SU-DHL-6 (cell line): ENCODE results near the gene NETO1.

Experiments used
- H2AFZ ChIP-seq: fragments of 200-600 bp; sonication (generic); 2 replicates; pipeline ENCODE4 v1.6.1; 2014; ENCODE audit warnings: low read depth, mild to moderate bottlenecking, moderate library complexity, mixed read lengths, antibody characterized with exemption, low read length; ENCODE audit not compliant: severe bottlenecking
- H3F3A ChIP-seq: fragments of 200-600 bp; shearing (Covaris generic); 2 replicates; pipeline ENCODE4 v1.6.0; 2016; ENCODE audit warnings: antibody characterized with exemption, mild to moderate bottlenecking; ENCODE audit not compliant: insufficient read depth
- H3K27ac ChIP-seq: fragments of 200-600 bp; sonication (generic); 2 replicates; pipeline ENCODE4 v1.5.1; 2016; ENCODE audit warnings: low read depth, mild to moderate bottlenecking, low read length, moderate library complexity, mixed read lengths
- H3K27me3 ChIP-seq: fragments of 200-600 bp; sonication (generic), shearing (Covaris generic); 2 replicates; pipeline ENCODE4 v1.6.0; 2014; ENCODE audit warnings: mild to moderate bottlenecking, low read length
- H3K36me3 ChIP-seq: fragments of 200-600 bp; sonication (generic); 2 replicates; pipeline ENCODE4 v1.6.1; 2014; ENCODE audit warnings: mild to moderate bottlenecking, low read length, mixed read lengths
- H3K4me2 ChIP-seq: fragments of 300-600, 200-600 bp; shearing (Covaris generic), sonication (generic); 2 replicates; pipeline ENCODE4 v1.6.0; 2014; ENCODE audit warnings: low read length, low read depth, mild to moderate bottlenecking; ENCODE audit not compliant: poor library complexity, severe bottlenecking
- H3K4me3 ChIP-seq: fragments of 200-600 bp; sonication (generic); 2 replicates; pipeline ENCODE4 v1.5.1; 2014; ENCODE audit warnings: antibody characterized with exemption, low read length, mild to moderate bottlenecking, mixed read lengths; ENCODE audit not compliant: insufficient read depth, poor library complexity, severe bottlenecking
- H3K79me2 ChIP-seq: fragments of 200-600 bp; sonication (generic); 2 replicates; pipeline ENCODE4 v1.6.1; 2014; ENCODE audit warnings: mild to moderate bottlenecking, low read length, moderate library complexity; ENCODE audit not compliant: insufficient read depth
- H3K9ac ChIP-seq: fragments of 200-600 bp; sonication (generic); 2 replicates; pipeline ENCODE4 v1.7.0; 2014; ENCODE audit warnings: mild to moderate bottlenecking, low read length
- H3K9me2 ChIP-seq: fragments of 200-600 bp; sonication (generic); replicated peaks from 2 replicates; pipeline ENCODE4 v1.6.1; 2014; ENCODE audit warnings: low read length; ENCODE audit not compliant: insufficient read depth
- H3K9me3 ChIP-seq: fragments of 200-600 bp; sonication (generic); 2 replicates; pipeline ENCODE4 v1.6.1; 2014; ENCODE audit warnings: low read length, mixed read lengths; ENCODE audit not compliant: insufficient read depth
- H4K20me1 ChIP-seq: fragments of 200-600 bp; sonication (generic); 2 replicates; pipeline ENCODE4 v1.6.1; 2014; ENCODE audit warnings: low read depth, mild to moderate bottlenecking, antibody characterized with exemption, low read length, moderate library complexity, mixed read lengths
- CTCF ChIP-seq: fragments of 200-600 bp; sonication (generic); IDR thresholded peaks from one replicate; pipeline ENCODE4 v1.5.1; 2017; ENCODE audit warnings: antibody characterized with exemption, mild to moderate bottlenecking, low read length, moderate library complexity; ENCODE audit not compliant: insufficient read depth, poor library complexity, severe bottlenecking
- EZH2phosphoT487 ChIP-seq: fragments of 200-600 bp; sonication (generic), shearing (Covaris generic); conservative IDR thresholded peaks from 2 replicates; pipeline ENCODE4 v1.6.1; 2018; ENCODE audit warnings: mild to moderate bottlenecking, antibody characterized with exemption, low read length, moderate library complexity, mixed read lengths

The NETO1 gene

DNA sequence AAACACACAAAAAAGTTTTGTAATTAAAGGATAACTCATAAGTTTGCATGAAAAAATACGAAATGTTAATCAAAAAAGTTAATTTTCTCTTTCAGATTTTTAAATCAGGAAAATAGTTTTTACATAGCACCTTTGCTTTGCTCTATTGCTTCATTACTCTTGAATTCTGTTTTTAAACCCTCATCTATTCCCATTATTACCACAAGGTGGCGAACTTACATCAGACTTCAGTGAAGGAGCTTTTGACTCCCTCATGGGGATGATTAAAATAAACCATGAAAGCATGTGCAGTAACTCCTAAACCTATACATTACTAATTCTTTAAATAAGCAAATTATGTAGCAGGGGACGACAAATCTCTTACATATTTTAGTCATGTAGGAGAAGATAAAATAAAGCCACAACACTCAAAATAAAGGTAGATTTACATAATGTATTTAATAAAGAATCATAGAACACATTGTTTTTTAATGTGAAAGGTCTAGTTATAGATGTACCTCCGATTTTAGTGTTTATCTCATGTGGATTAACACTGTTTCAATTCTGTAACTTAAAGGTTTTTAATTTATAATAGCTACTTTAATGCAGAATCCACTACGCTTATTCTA lies 105.2 kb downstream of the NETO1 start:
- no peaks in the 10 kb centered on the region for H3K36me3 ChIP-seq
- H3K27me3 ChIP-seq, result no peaks in the 10 kb centered on the region
- TF ChIP-seq CTCF (peak; percentile 44), EZH2phosphoT487 (no peak)
- H3K4me2 ChIP-seq, result no peak overlapping the region
- H3K79me2 ChIP-seq, result no peaks in the 10 kb centered on the region
- no peak overlapping the region for H2AFZ ChIP-seq
- H3K9me2 ChIP-seq, result no peaks in the 10 kb centered on the region
- H3K9me3 ChIP-seq, result no peaks in the 10 kb centered on the region
- no peak overlapping the region for H3K4me3 ChIP-seq
- no peak overlapping the region for H3K9ac ChIP-seq
- no peaks in the 10 kb centered on the region for H4K20me1 ChIP-seq
- H3K27ac ChIP-seq, result no peak overlapping the region
- H3F3A ChIP-seq, result no peaks in the 10 kb centered on the region

DNA sequence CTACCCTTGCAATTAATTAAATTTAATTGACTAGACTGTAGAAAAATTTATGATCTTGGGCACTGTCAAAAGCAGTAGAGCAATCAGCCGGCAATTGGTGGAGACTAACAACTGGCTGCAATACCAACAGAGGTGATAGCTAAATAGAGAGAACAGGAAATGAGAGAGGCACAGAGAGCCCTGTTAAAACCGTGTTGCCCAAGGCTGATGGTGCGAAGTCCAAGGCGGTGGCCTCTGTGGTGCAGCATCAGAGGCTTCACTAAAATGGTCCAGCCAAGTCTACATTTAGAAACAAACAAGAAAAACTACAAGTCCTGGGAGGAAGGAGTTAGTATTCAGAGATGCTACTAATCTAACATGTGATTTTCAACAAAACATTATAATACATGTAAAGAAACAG lies 115.6 kb downstream of the NETO1 start:
- no peaks in the 10 kb centered on the region for H3F3A ChIP-seq
- no peak overlapping the region for H3K27ac ChIP-seq
- no peaks in the 10 kb centered on the region for H3K9me3 ChIP-seq
- no peaks in the 10 kb centered on the region for H4K20me1 ChIP-seq
- no peak overlapping the region for H3K4me2 ChIP-seq
- no peak overlapping the region for H2AFZ ChIP-seq
- no peaks in the 10 kb centered on the region for H3K27me3 ChIP-seq
- TF ChIP-seq EZH2phosphoT487 (no peak), CTCF (no peak)
- H3K79me2 ChIP-seq, result no peaks in the 10 kb centered on the region
- H3K9me2 ChIP-seq, result no peaks in the 10 kb centered on the region
- H3K9ac ChIP-seq, result no peak overlapping the region
- H3K36me3 ChIP-seq, result no peaks in the 10 kb centered on the region
- no peak overlapping the region for H3K4me3 ChIP-seq

DNA sequence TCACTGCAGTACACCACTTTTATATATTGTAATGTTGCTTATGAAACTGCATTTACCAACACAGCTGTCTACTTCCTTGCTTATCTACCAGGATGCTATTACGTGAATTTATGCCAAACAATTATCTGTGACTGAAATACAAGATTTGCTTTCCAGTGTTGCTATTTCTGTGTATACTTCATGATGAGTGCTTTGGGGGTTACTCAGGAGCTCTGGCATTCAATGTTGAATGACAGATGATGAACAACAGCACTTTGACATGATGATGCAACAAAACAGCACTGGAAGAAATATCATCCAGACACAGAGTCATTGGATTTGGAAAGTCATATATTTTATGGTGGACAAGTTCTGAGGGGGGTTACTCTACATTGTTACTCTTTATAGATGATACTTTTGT lies 125.8 kb downstream of the NETO1 start:
- Histone ChIP-seq H3K36me3 (no peaks in the 10 kb centered on the region), H3K27ac (no peak overlapping the region), H3K9me3 (no peaks in the 10 kb centered on the region), H3K9ac (no peak overlapping the region), H3K27me3 (no peaks in the 10 kb centered on the region), H3F3A (no peaks in the 10 kb centered on the region), H2AFZ (no peak overlapping the region), H3K4me2 (no peak overlapping the region), H3K4me3 (no peak overlapping the region), H4K20me1 (no peaks in the 10 kb centered on the region), H3K9me2 (no peaks in the 10 kb centered on the region), H3K79me2 (no peaks in the 10 kb centered on the region)
- no peak for TF ChIP-seq CTCF
- TF ChIP-seq EZH2phosphoT487, result no peak
